Stomach smooth muscle (tissue), 2 donors: ENCODE results near the gene CD164L2.

Experiments used
- H3K27ac ChIP-seq: one replicate; pipeline ENCODE4 v1.7.0; 2013; ENCODE audit warnings: mild to moderate bottlenecking, low read length, inconsistent platforms
- H3K27me3 ChIP-seq, 2 donors: one replicate each; pipeline ENCODE4 v1.7.0; 2013; ENCODE audit warnings: low read length in 2 of 2; ENCODE audit not compliant: insufficient read depth in 2 of 2, control insufficient read depth in 1 of 2
- H3K36me3 ChIP-seq, 2 donors: one replicate each; pipeline ENCODE4 v1.7.0; 2013; ENCODE audit warnings: low read length in 2 of 2; ENCODE audit not compliant: control insufficient read depth in 2 of 2, insufficient read depth in 2 of 2
- H3K4me1 ChIP-seq: one replicate; pipeline ENCODE4 v1.7.0; 2013; ENCODE audit warnings: low read length; ENCODE audit not compliant: control insufficient read depth, insufficient read depth
- H3K4me3 ChIP-seq, 2 donors: one replicate each; pipeline ENCODE4 v1.7.0; 2013; ENCODE audit warnings: low read length in 2 of 2
- H3K9ac ChIP-seq, 2 donors: one replicate each; pipeline ENCODE4 v1.7.0; 2013; ENCODE audit warnings: low read length in 2 of 2, mild to moderate bottlenecking in 1 of 2
- H3K9me3 ChIP-seq, 2 donors: one replicate each; pipeline ENCODE4 v1.7.0; 2013; ENCODE audit warnings: low read length in 2 of 2; ENCODE audit not compliant: control insufficient read depth in 2 of 2
- donor health status: healthy.
- donor health status: Pancreatic carcinoma.

Gene CD164L2

GRCh38 chr1:27342778-27343638, 40.1 kb downstream of the CD164L2 start:
- no peak overlapping the region for H3K27ac ChIP-seq

GRCh38 chr1:27342391-27342777, 40.7 kb downstream of the CD164L2 start:
- H3K36me3 ChIP-seq: peaks cover 0 to 2% of the 10 kb centered on the region in 2 donors
- H3K27ac ChIP-seq: no peak overlapping the region
- H3K4me3 ChIP-seq: peak overlapping the region in 1 of 2 donors; percentile 8
- H3K4me1 ChIP-seq: peaks cover 3% of the 10 kb centered on the region
- no peaks in the 10 kb centered on the region for H3K9me3 ChIP-seq
- no peak overlapping the region for H3K9ac ChIP-seq
- H3K27me3 ChIP-seq: peaks cover 0 to 4% of the 10 kb centered on the region in 2 donors

More at GRCh38 chr1:27342778-27343638, 40.1 kb downstream of the CD164L2 start:
- Histone ChIP-seq H3K27me3 (peaks cover 0 to 4% of the 10 kb centered on the region in 2 donors), H3K4me3 (peak overlapping the region in 1 of 2 donors; percentile 8), H3K9ac (no peak overlapping the region), H3K9me3 (no peaks in the 10 kb centered on the region), H3K4me1 (peaks cover 3% of the 10 kb centered on the region), H3K36me3 (peaks cover 0 to 2% of the 10 kb centered on the region in 2 donors)

- no peaks in the 10 kb centered on the region for H3K27me3 ChIP-seq
- peaks cover 2 to 3% of the 10 kb centered on the region in 2 donors for H3K36me3 ChIP-seq
- H3K4me1 ChIP-seq: peaks cover 3% of the 10 kb centered on the region
- peak within 1 kb of the TSS in 1 of 2 donors; percentile 8 for H3K4me3 ChIP-seq
- no peak within 1 kb of the TSS for H3K9ac ChIP-seq
- no peak within 1 kb of the TSS for H3K27ac ChIP-seq
- no peaks in the 10 kb centered on the region for H3K9me3 ChIP-seq
These were observed 41.4 kb downstream of the CD164L2 start, which contains the start of gene SYTL1 for GRCh38 chr1:27341525-27342252. Gene SYTL1 (plus strand): TSS chr1:27342022. CDS start chr1:27345335, 3,313 bp downstream.

GRCh38 chr1:27339213-27339612, 43.9 kb downstream of the CD164L2 start:
- peaks cover 22 to 25% of the 10 kb centered on the region in 2 donors for H3K36me3 ChIP-seq
- no peak overlapping the region for H3K9ac ChIP-seq
- no peaks in the 10 kb centered on the region for H3K9me3 ChIP-seq
- no peak overlapping the region for H3K27ac ChIP-seq
- no peak overlapping the region for H3K4me3 ChIP-seq
- peaks cover 3% of the 10 kb centered on the region for H3K4me1 ChIP-seq
- no peaks in the 10 kb centered on the region for H3K27me3 ChIP-seq

- Histone ChIP-seq H3K4me3 (no peak overlapping the region), H3K9me3 (no peaks in the 10 kb centered on the region), H3K27me3 (no peaks in the 10 kb centered on the region), H3K9ac (peak overlapping the region in 1 of 2 donors; percentile 29), H3K27ac (no peak overlapping the region), H3K36me3 (peaks cover 27 to 30% of the 10 kb centered on the region in 2 donors), H3K4me1 (peaks cover 3% of the 10 kb centered on the region)
These were observed 44.4 kb downstream of the CD164L2 start for GRCh38 chr1:27338751-27339150.

- peaks cover 41 to 47% of the 10 kb centered on the region in 2 donors for H3K36me3 ChIP-seq
- H3K27ac ChIP-seq: no peak overlapping the region
- no peaks in the 10 kb centered on the region for H3K9me3 ChIP-seq
- no peak overlapping the region for H3K4me3 ChIP-seq
- no peak overlapping the region for H3K9ac ChIP-seq
- H3K4me1 ChIP-seq: peaks cover 3% of the 10 kb centered on the region
- H3K27me3 ChIP-seq: no peaks in the 10 kb centered on the region
These were observed 46.4 kb downstream of the CD164L2 start for GRCh38 chr1:27336756-27337155.

- Histone ChIP-seq H3K27ac (no peak overlapping the region), H3K9ac (no peak overlapping the region), H3K36me3 (peaks cover 44 to 51% of the 10 kb centered on the region in 2 donors), H3K4me3 (no peak overlapping the region), H3K27me3 (no peaks in the 10 kb centered on the region), H3K4me1 (no peaks in the 10 kb centered on the region), H3K9me3 (no peaks in the 10 kb centered on the region)
These were observed 47.4 kb downstream of the CD164L2 start for GRCh38 chr1:27335506-27336422.

- no peak overlapping the region for H3K4me3 ChIP-seq
- H3K9ac ChIP-seq: no peak overlapping the region
- no peaks in the 10 kb centered on the region for H3K4me1 ChIP-seq
- H3K27ac ChIP-seq: no peak overlapping the region
- no peaks in the 10 kb centered on the region for H3K9me3 ChIP-seq
- peaks cover 49 to 53% of the 10 kb centered on the region in 2 donors for H3K36me3 ChIP-seq
- no peaks in the 10 kb centered on the region for H3K27me3 ChIP-seq
These were observed 49.3 kb downstream of the CD164L2 start for GRCh38 chr1:27333717-27334279.

- Histone ChIP-seq H3K9me3 (no peaks in the 10 kb centered on the region), H3K4me1 (peaks cover 2% of the 10 kb centered on the region), H3K27ac (no peak overlapping the region), H3K36me3 (peaks cover 49 to 58% of the 10 kb centered on the region in 2 donors), H3K27me3 (no peaks in the 10 kb centered on the region), H3K9ac (peak overlapping the region in 1 of 2 donors; percentile 21), H3K4me3 (no peak overlapping the region)
These were observed 50.4 kb downstream of the CD164L2 start for GRCh38 chr1:27332536-27333281.
